Kidney (tissue), 14 donors: ENCODE results near the gene TXLNG. TPM values are rescaled to one million over a fixed set of nuclear protein-coding genes. Genes with fewer than 3 reads are reported as not detected.

Experiments
- DNase-seq, 5 donors: peaks; one replicate each; pipeline ENCODE4 v3.0.0-alpha.2; 2013 to 2020
- FAIRE-seq: peaks from 2 replicates; lab custom pipeline; 2012; peaks lifted over from hg19 to GRCh38; lab: Jason Lieb, UNC
- H3K27ac ChIP-seq, 2 donors: one replicate each; pipeline ENCODE4 v1.7.0; 2013; ENCODE audit warnings: low read depth in 2 of 2, low read length in 2 of 2, inconsistent platforms in 1 of 2
- H3K27me3 ChIP-seq: one replicate; pipeline ENCODE4 v1.7.1; 2013; ENCODE audit warnings: low read length, inconsistent platforms; ENCODE audit not compliant: control insufficient read depth, insufficient read depth
- H3K36me3 ChIP-seq, 3 donors: one replicate each; pipeline versions ENCODE4 v1.7.0 to v1.7.1; 2013; ENCODE audit warnings: low read length in 3 of 3, control low read depth in 1 of 3, inconsistent platforms in 1 of 3; ENCODE audit not compliant: insufficient read depth in 3 of 3, control insufficient read depth in 2 of 3
- H3K4me1 ChIP-seq, 3 donors: one replicate each; pipeline versions ENCODE4 v1.7.0 to v1.7.1; 2013; ENCODE audit warnings: low read length in 3 of 3, inconsistent platforms in 1 of 3, low read depth in 1 of 3; ENCODE audit not compliant: control insufficient read depth in 2 of 3, insufficient read depth in 2 of 3
- H3K4me3 ChIP-seq, 3 donors: one replicate each; pipeline versions ENCODE4 v1.7.0 to v1.8.1; 2013; ENCODE audit warnings: low read length in 3 of 3, control low read depth in 1 of 3, inconsistent platforms in 1 of 3
- H3K9ac ChIP-seq, 3 donors: one replicate each; pipeline versions ENCODE4 v1.7.0 to v1.7.1; 2013; ENCODE audit warnings: low read length in 3 of 3, control low read depth in 1 of 3, inconsistent platforms in 1 of 3
- H3K9me3 ChIP-seq, 3 donors: one replicate each; pipeline versions ENCODE4 v1.7.0 to v1.7.1; 2013; ENCODE audit warnings: low read length in 3 of 3, control low read depth in 1 of 3, inconsistent platforms in 1 of 3; ENCODE audit not compliant: control insufficient read depth in 2 of 3, insufficient read depth in 1 of 3
- intact Hi-C: fragments of 100-400 bp; cut with DNase I; formaldehyde crosslinking; loops from one replicate; pipeline ENCODE4 v1.11.1; 2022
- polyA plus RNA-seq: library from polyadenylated mRNA; stranded (reverse); fragments of 350-450 nt; fragmentation: Illumina TruSeq; extraction: RNeasy Lipid Tissue Mini Kit (QIAGEN cat#74804); gene quantifications from one replicate; pipeline ENCODE4 v1.2.3, GENCODE V29; 2014; ENCODE audit warnings: low read depth, low replicate concordance; ENCODE audit not compliant: insufficient read depth
- total RNA-seq: library from RNA; stranded (reverse); fragmentation: NEBNext Ultra II Directional; extraction: Animal tissue kit (Norgen Biotek cat#: 25700); gene quantifications from one replicate; pipeline ENCODE4 v1.2.1, GENCODE V29; 2021
- TF ChIP-seq, protein P1 (sequence below): IDR thresholded peaks from 3 replicates; pipeline ENCODE4 v1.5.1; 2012; ENCODE audit warnings: mild to moderate bottlenecking, moderate library complexity, borderline replicate concordance; ENCODE audit not compliant: insufficient read depth; ENCODE audit errors: extremely low read depth
- donor health status: control.
- donor health status: control.
- donor health status: control.
- donor health status: control.
- donor health status: control.
- donor health status: DM: yes; HTN: yes; CAD: no.
- donor health status: Normal renal cell carcinoma (clear cell type).

The TXLNG gene
- total and polyA plus RNA-seq, 2 donors from 2014 or later, result 5.9 to 12.3 TPM

DNA sequence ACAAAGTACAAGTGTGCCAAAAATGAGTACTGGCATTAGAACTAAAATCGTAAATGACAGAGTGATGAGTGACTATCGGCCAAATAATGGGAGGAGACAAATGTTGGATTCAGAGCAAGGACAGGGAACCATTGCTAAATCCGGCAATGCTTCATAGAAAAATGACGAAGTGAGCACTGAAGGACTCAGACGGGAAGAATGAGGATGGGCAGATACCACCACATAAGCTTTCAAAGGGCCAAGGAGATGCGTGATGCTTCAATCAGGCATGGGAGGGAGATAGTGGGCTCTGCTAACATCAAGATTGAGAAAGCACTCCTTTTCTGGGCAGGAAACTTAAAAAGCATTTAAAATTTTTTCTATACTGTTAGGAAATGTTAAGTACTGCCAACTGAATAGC is 62.3 kb downstream of the TXLNG start:
- H3K9me3 ChIP-seq, result no peaks in the 10 kb centered on the region
- H3K27me3 ChIP-seq, result peaks cover 26% of the 10 kb centered on the region
- DNase-seq (no peak), FAIRE-seq (no peak)
- H3K27ac ChIP-seq, result no peak overlapping the region
- H3K4me1 ChIP-seq, result no peaks in the 10 kb centered on the region
- H3K4me3 ChIP-seq, result no peak overlapping the region
- intact Hi-C loops, result no loop called here
- H3K36me3 ChIP-seq, result peaks cover 3 to 9% (median 5%) of the 10 kb centered on the region in 3 donors
- H3K9ac ChIP-seq, result no peak overlapping the region
- TF ChIP-seq, protein P1, sequence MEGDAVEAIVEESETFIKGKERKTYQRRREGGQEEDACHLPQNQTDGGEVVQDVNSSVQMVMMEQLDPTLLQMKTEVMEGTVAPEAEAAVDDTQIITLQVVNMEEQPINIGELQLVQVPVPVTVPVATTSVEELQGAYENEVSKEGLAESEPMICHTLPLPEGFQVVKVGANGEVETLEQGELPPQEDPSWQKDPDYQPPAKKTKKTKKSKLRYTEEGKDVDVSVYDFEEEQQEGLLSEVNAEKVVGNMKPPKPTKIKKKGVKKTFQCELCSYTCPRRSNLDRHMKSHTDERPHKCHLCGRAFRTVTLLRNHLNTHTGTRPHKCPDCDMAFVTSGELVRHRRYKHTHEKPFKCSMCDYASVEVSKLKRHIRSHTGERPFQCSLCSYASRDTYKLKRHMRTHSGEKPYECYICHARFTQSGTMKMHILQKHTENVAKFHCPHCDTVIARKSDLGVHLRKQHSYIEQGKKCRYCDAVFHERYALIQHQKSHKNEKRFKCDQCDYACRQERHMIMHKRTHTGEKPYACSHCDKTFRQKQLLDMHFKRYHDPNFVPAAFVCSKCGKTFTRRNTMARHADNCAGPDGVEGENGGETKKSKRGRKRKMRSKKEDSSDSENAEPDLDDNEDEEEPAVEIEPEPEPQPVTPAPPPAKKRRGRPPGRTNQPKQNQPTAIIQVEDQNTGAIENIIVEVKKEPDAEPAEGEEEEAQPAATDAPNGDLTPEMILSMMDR, result no peak

DNA sequence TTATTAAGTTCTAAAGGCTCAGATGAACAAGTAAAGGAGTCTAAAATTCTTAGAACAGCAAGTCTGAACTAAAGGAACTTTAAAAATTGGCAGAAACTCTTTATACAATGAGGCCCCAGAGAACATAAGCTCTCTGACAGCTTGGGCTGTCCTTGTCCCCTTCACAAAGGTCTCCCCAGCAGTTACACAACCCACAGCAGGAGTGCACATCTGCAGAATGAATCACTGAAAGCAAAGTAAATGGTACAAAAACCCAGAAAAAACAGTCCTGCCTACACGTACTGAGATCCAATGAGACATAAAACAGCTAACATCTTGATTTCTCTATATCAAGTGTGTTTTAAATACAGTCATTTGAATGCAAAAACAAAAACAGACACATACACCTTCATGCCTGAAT is 65.2 kb downstream of the TXLNG start:
- DNase-seq (no peak), FAIRE-seq (no peak)
- H3K4me3 ChIP-seq, result no peak overlapping the region
- intact Hi-C loops, result no loop called here
- no peak overlapping the region for H3K27ac ChIP-seq
- no peaks in the 10 kb centered on the region for H3K4me1 ChIP-seq
- H3K27me3 ChIP-seq, result peaks cover 21% of the 10 kb centered on the region
- no peaks in the 10 kb centered on the region for H3K9me3 ChIP-seq
- peaks cover 0 to 12% (median 2%) of the 10 kb centered on the region in 3 donors for H3K36me3 ChIP-seq
- TF ChIP-seq, protein P1, result no peak
- H3K9ac ChIP-seq, result no peak overlapping the region

DNA sequence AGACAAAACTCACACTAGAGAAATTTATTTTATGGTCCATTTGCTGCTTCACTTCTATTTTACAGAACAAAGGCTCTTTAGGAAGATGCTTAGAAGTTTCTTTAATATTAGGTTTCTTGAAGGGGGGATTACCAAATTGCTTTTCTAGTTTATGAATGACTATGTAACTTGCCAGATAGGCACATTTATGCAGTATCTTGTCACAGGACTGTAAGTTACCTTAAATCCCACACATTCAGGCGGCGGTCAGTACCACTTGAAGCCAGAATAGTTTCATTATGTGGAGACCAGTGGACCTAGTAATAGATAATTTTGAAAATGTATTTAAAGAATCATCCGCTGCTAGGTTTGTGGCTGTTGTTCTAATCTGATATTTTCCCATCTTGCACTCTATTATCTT is 65.6 kb downstream of the TXLNG start:
- Histone ChIP-seq H3K4me1 (no peaks in the 10 kb centered on the region), H3K9ac (no peak overlapping the region), H3K4me3 (no peak overlapping the region), H3K36me3 (peaks cover 0 to 12% (median 2%) of the 10 kb centered on the region in 3 donors), H3K27me3 (peaks cover 21% of the 10 kb centered on the region), H3K27ac (no peak overlapping the region), H3K9me3 (no peaks in the 10 kb centered on the region)
- TF ChIP-seq, protein P1, result no peak
- no peak for FAIRE-seq
- intact Hi-C loops, result no loop called here
- DNase-seq, result no peak

DNA sequence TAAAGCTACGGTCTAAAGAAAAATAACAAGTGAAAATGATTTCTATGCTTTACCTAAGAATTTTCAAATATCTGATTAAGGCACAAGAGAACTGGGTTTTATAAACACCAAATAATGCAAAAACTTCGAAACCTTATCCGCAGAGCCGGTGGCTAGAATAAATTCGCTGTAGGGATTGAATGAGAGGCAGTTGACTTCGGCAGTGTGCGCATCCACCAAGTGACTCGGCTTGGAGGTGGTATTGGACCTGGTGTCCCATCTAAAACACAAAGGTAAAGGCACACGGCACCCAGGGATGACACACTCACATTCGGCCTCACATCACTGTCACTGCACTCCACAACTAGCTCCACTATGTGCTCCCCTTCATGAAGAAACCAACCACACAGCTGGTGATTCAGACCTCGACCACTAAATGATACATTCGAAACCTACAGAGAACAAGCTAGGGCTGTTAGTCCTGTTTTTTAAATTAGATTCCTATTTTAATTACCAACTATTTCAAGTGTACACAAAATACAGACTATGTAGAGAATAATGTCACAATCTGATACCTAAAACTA is 66.4 kb downstream of the TXLNG start:
- no peak for FAIRE-seq
- intact Hi-C loops, result no loop called here

More for the DNA sequence above, 66.4 kb downstream of the TXLNG start:
- peaks cover 3 to 19% (median 5%) of the 10 kb centered on the region in 3 donors for H3K36me3 ChIP-seq
- H3K9ac ChIP-seq, result no peak overlapping the region
- no peak for DNase-seq
- no peaks in the 10 kb centered on the region for H3K4me1 ChIP-seq
- H3K9me3 ChIP-seq, result no peaks in the 10 kb centered on the region
- H3K27me3 ChIP-seq, result peaks cover 21% of the 10 kb centered on the region
- no peak overlapping the region for H3K27ac ChIP-seq
- no peak overlapping the region for H3K4me3 ChIP-seq
- TF ChIP-seq, protein P1, result no peak
